Femur (tissue), 1 donor: ENCODE results near the gene OR5AL1.
"Not testable (repeated sequence)": the region's sequence is repeated elsewhere in the genome, so short reads cannot be mapped to it uniquely, and the experiment has no call there.

Experiments used
- DNase-seq: peaks from one replicate; pipeline ENCODE4 v3.0.0-alpha.2; 2017

The OR5AL1 gene

GRCh38 chr11:56412396-56412795 is at the start of gene OR5AL1:
TSS of gene OR5AL1 (plus strand) at chr11:56412696.
- DNase-seq = no peak

GRCh38 chr11:56375324-56375723 is 37.2 kb upstream of the OR5AL1 start, which contains the start of gene OR8U1:
TSS of gene OR8U1 (plus strand) at chr11:56375624. CDS start at chr11:56375624, 0 bp downstream.
- no peak for DNase-seq

- DNase-seq = no peak
Measured at GRCh38 chr11:56380120-56380519, 32.4 kb upstream of the OR5AL1 start.

GRCh38 chr11:56394381-56394780 is 18.1 kb upstream of the OR5AL1 start:
- no peak for DNase-seq

GRCh38 chr11:56396047-56396446 is 16.4 kb upstream of the OR5AL1 start:
- no peak for DNase-seq

GRCh38 chr11:56401858-56402461 is 10.5 kb upstream of the OR5AL1 start:
- not testable (repeated sequence) for DNase-seq

GRCh38 chr11:56404393-56404792 is 8.1 kb upstream of the OR5AL1 start:
- DNase-seq = no peak

- no peak for DNase-seq
Measured at GRCh38 chr11:56410801-56411200, 1.7 kb upstream of the OR5AL1 start.

- DNase-seq = no peak
Measured at GRCh38 chr11:56453521-56453920, 41.0 kb downstream of the OR5AL1 start.

GRCh38 chr11:56457076-56457475 is 44.6 kb downstream of the OR5AL1 start:
- DNase-seq = no peak
